GM23248 (cell line): ENCODE results near the gene FNDC3B. TPM values are rescaled to one million over a fixed set of nuclear protein-coding genes. Genes with fewer than 3 reads are reported as not detected.
A peak's percentile ranks its signal among the peaks of the same experiment; 100 is the strongest.
"Not testable (repeated sequence)": the region's sequence is repeated elsewhere in the genome, so short reads cannot be mapped to it uniquely, and the experiment has no call there.

Source experiments
- DNase-seq: peaks from one replicate; pipeline ENCODE4 v3.0.0-alpha.2; 2015
- H2AFZ ChIP-seq: fragments of 200-600 bp; sonication (generic); 2 replicates; pipeline ENCODE4 v1.6.1; 2016; ENCODE audit warnings: antibody characterized with exemption
- H3F3A ChIP-seq: fragments of 200-600 bp; sonication (generic); 2 replicates; pipeline ENCODE4 v1.6.1; 2016; ENCODE audit warnings: mild to moderate bottlenecking, antibody characterized with exemption, mixed run types; ENCODE audit not compliant: insufficient read depth
- H3K27ac ChIP-seq: fragments of 200-600 bp; sonication (generic); 2 replicates; pipeline ENCODE4 v1.5.1; 2016; ENCODE audit warnings: mild to moderate bottlenecking
- H3K27me3 ChIP-seq: fragments of 200-600 bp; sonication (generic); replicated peaks from 2 replicates; pipeline ENCODE4 v1.6.1; 2016; ENCODE audit warnings: mild to moderate bottlenecking; ENCODE audit not compliant: insufficient read depth
- H3K36me3 ChIP-seq: fragments of 200-600 bp; sonication (generic); 2 replicates; pipeline ENCODE4 v1.6.1; 2016; ENCODE audit warnings: low read depth, mild to moderate bottlenecking
- H3K4me1 ChIP-seq: fragments of 200-600 bp; sonication (generic); 2 replicates; pipeline ENCODE4 v1.6.1; 2016; ENCODE audit warnings: mild to moderate bottlenecking; ENCODE audit not compliant: insufficient read depth
- H3K4me2 ChIP-seq: fragments of 200-600 bp; sonication (generic); one replicate; pipeline ENCODE4 v1.6.1; 2016; ENCODE audit warnings: mild to moderate bottlenecking; ENCODE audit not compliant: unreplicated experiment
- H3K4me3 ChIP-seq: fragments of 200-600 bp; sonication (generic); 2 replicates; pipeline ENCODE4 v1.5.1; 2016; ENCODE audit warnings: mild to moderate bottlenecking
- H3K79me2 ChIP-seq: fragments of 200-600 bp; sonication (generic); 2 replicates; pipeline ENCODE4 v1.6.1; 2016; ENCODE audit warnings: mild to moderate bottlenecking; ENCODE audit not compliant: insufficient read depth
- H3K9ac ChIP-seq: fragments of 200-600 bp; sonication (generic); 2 replicates; pipeline ENCODE4 v1.6.1; 2016; ENCODE audit warnings: mild to moderate bottlenecking
- H3K9me2 ChIP-seq: fragments of 200-600 bp; sonication (generic); 2 replicates; pipeline ENCODE4 v1.6.1; 2016; ENCODE audit warnings: mixed run types, mild to moderate bottlenecking, moderate library complexity; ENCODE audit not compliant: insufficient read depth
- H3K9me3 ChIP-seq: fragments of 200-600 bp; sonication (generic); one replicate; pipeline ENCODE4 v1.6.1; 2017; ENCODE audit warnings: low read depth
- H4K20me1 ChIP-seq: fragments of 200-600 bp; sonication (generic); 2 replicates; pipeline ENCODE4 v1.6.0; 2016; ENCODE audit not compliant: insufficient read depth
- EZH2 ChIP-seq: fragments of 200-600 bp; sonication (generic); IDR thresholded peaks from 2 replicates; pipeline ENCODE4 v1.6.1; 2018; ENCODE audit warnings: antibody characterized with exemption, mild to moderate bottlenecking; ENCODE audit not compliant: insufficient read depth, poor library complexity, severe bottlenecking
- EZH2phosphoT487 ChIP-seq: fragments of 200-600 bp; sonication (generic); IDR thresholded peaks from 2 replicates; pipeline ENCODE4 v1.6.1; 2018; ENCODE audit warnings: antibody characterized with exemption, moderate library complexity, mild to moderate bottlenecking, low read depth; ENCODE audit not compliant: insufficient read depth
- WGBS, 2 experiments: methylation state at CpG; one replicate each; pipeline ENCODE4 v1.1.6; 2015 to 2017; ENCODE audit warnings: low lambda C conversion rate in 2 of 2, low coverage in 1 of 2; ENCODE audit errors: missing lambda C conversion rate in 2 of 2; 5-methylcytosine and 5-hydroxymethylcytosine counted together
- in situ Hi-C: fragments of 300-500 bp; cut with MboI; formaldehyde crosslinking; loops from 2 replicates; pipeline ENCODE4 v1.15.0; 2020
- polyA plus RNA-seq: library from polyadenylated mRNA; unstranded; fragments of >200 nt; fragmentation: Nextera tagmentation; extraction: Ambion mirVana; gene quantifications from 2 replicates; pipeline ENCODE4 v1.2.1, GENCODE V29; 2016
- total RNA-seq: library from RNA; depleted of rRNA; stranded (reverse); fragments of >200 nt; shearing (Covaris generic); gene quantifications from 2 replicates; pipeline ENCODE4 v1.2.3, GENCODE V29; 2014

The FNDC3B gene
- total and polyA plus RNA-seq, 2 experiments from 2014 or later, result 85.5 to 123 TPM

DNA sequence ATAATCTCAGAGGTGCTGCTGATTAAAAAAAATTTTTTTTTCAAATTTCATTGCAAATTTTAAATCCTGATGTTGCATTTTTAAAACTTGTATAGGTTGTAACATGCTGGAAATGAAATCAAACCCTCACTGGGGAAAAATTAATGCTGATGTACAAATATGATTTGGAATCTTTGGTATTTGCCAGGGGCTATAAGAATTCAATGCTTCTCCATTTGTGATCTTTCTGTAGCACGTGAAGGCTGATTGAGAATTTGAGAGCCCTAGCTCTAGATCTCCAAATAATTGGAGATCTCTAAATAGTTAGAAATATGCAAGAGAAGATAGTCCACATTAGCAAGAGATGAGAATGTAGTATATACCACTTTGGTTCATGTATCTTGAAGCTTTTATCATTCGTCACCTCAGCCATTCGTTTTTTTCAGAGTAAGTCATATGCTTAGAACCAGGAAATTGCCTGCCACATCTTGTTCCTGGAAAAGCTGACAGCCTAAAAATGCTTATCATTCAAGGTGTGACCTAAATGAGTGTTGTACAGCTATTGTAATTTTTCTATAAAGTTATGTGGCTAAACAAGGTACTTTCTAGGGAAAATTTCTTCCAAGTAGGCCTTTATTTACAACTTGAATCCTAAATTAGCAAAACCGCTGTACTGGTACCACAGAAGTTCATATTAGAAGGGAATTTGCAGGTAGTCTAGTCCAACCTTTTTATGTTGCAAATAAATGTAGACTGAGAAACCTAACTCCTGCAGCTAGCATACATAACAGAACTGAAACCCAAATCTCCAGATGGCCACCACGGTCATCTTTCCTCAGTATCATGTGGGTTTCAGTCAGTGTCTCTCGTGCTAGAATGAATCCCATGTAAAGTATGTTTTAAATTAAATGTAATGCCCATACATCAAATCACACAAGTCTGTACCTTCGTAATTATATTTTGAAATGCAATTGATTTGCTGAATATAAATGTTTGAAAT lies 48.5 kb downstream of the FNDC3B start:
- Histone ChIP-seq H4K20me1 (0 out of 2 replicates have a peak, but pooled peaks cover 4% of the 10 kb centered on the region), H3K36me3 (0 out of 2 replicates have a peak, but pooled peaks cover 9% of the 10 kb centered on the region), H3K27me3 (no peaks in the 10 kb centered on the region), H3K9me2 (no peaks in the 10 kb centered on the region), H3K9ac (peak overlapping the region; percentile 28), H3K9me3 (no peaks in the 10 kb centered on the region), H3K4me3 (peak overlapping the region; percentile 24; the same call in 1 of the 2 replicates), H3K4me2 (peak overlapping the region; percentile 67), H3K79me2 (peaks cover 100% of the 10 kb centered on the region), H2AFZ (no peak overlapping the region), H3K4me1 (peaks cover 92% of the 10 kb centered on the region), H3K27ac (peak overlapping the region; percentile 95), H3F3A (peaks cover 91% of the 10 kb centered on the region)
- DNase-seq, result no peak
- WGBS, 2 experiments, result 66 to 72% methylated on average over 7 of the region's 7 CpGs
- TF ChIP-seq EZH2, result no peak
- no peak for TF ChIP-seq EZH2phosphoT487
- in situ Hi-C loops, result no loop called here

DNA sequence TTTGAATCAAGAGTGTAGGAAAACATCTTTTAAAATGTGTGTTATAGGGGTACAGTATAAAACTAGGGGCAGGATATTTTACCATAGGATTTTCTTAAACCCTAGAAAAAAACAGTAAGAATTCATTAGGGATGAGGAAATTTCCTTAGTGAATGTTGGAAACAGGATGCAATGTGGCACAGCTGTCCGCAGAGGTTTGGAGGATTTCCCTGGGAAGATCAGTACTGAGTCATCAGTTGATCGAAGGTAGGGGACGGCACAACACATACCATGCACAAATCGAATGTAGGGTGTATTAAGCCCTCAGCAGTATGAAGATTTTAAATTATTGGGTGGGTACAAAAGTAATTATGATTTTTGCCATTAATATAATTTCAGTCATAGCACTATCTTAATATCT lies 49.9 kb downstream of the FNDC3B start:
- Histone ChIP-seq H3K27ac (peak overlapping the region; percentile 42), H4K20me1 (0 out of 2 replicates have a peak, but pooled peaks cover 4% of the 10 kb centered on the region), H3K27me3 (no peaks in the 10 kb centered on the region), H3K4me3 (peak overlapping the region; percentile 26; the same call in 1 of the 2 replicates), H3K9me3 (no peaks in the 10 kb centered on the region), H3K36me3 (0 out of 2 replicates have a peak, but pooled peaks cover 4% of the 10 kb centered on the region), H3F3A (peaks cover 85% of the 10 kb centered on the region), H3K4me2 (peak overlapping the region; percentile 67), H3K79me2 (peaks cover 100% of the 10 kb centered on the region), H3K9me2 (no peaks in the 10 kb centered on the region), H3K4me1 (peaks cover 79% of the 10 kb centered on the region), H2AFZ (no peak overlapping the region), H3K9ac (peak overlapping the region; percentile 32; the same call in 1 of the 2 replicates)
- TF ChIP-seq EZH2 (no peak), EZH2phosphoT487 (no peak)
- peak; percentile 79 for DNase-seq
- 5 to 6% methylated on average over 4 of the region's 4 CpGs for WGBS, 2 experiments
- in situ Hi-C loops, result no loop called here

DNA sequence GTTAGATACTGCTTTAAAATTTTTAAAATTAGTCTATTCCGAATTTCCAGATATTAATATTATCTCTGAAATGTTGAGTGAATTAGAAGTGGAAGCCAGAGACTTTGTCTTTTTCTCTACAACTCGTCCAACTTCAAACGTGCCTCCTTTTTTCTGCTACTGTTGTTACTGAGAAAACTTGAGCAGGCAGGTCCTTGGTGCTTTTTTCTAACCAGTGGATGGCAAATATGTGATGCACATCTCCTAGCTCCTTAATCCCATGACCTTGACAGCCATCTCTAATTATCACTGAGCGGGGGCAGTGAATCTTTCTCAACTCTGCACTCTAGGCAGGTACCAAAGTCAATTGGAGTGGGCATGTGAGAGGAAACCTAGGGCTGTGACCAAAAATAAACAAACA lies 50.7 kb downstream of the FNDC3B start:
- Histone ChIP-seq H3K9me3 (no peaks in the 10 kb centered on the region), H3K9me2 (no peaks in the 10 kb centered on the region), H3K4me1 (peaks cover 75% of the 10 kb centered on the region), H3K4me3 (no peak overlapping the region), H2AFZ (no peak overlapping the region), H3F3A (peaks cover 85% of the 10 kb centered on the region), H3K27me3 (no peaks in the 10 kb centered on the region), H3K79me2 (peaks cover 100% of the 10 kb centered on the region), H3K4me2 (no peak overlapping the region), H3K27ac (peak overlapping the region; percentile 42), H3K36me3 (0 out of 2 replicates have a peak, but pooled peaks cover 4% of the 10 kb centered on the region), H4K20me1 (0 out of 2 replicates have a peak, but pooled peaks cover 4% of the 10 kb centered on the region), H3K9ac (no peak overlapping the region)
- no peak for DNase-seq
- WGBS, 2 experiments, result 43 to 48% methylated on average over 4 of the region's 4 CpGs
- no peak for TF ChIP-seq EZH2phosphoT487
- no peak for TF ChIP-seq EZH2
- in situ Hi-C loops, result no loop called here

DNA sequence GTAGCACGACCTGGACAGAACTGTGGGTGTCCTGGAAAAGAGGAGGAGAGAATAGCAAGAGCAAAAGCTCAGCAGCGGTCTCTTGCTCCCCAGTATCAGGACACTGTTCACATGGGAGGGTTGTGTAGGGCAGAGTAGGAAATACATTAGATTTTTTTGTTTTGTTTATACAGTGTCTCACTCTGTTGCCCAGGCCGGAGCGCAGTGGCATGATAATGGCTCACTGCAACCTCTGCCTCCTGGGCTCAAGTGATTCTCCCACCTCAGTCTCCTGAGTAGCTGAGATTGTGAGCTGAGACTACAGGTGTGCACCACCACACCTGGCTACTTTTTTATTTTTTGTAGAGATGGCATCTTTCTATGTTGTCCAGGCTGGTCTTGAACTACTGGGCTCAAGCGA lies 53.3 kb downstream of the FNDC3B start:
- Histone ChIP-seq H3K9ac (no peak overlapping the region), H3F3A (peaks cover 89% of the 10 kb centered on the region), H3K4me3 (no peak overlapping the region), H3K9me2 (no peaks in the 10 kb centered on the region), H3K4me2 (no peak overlapping the region), H3K79me2 (peaks cover 100% of the 10 kb centered on the region), H2AFZ (no peak overlapping the region), H3K27me3 (no peaks in the 10 kb centered on the region), H3K4me1 (peaks cover 75% of the 10 kb centered on the region), H3K27ac (peak overlapping the region; percentile 55), H3K36me3 (0 out of 2 replicates have a peak, but pooled peaks cover 4% of the 10 kb centered on the region), H3K9me3 (no peaks in the 10 kb centered on the region), H4K20me1 (peaks cover 21% of the 10 kb centered on the region; the same call in 1 of the 2 replicates)
- 98 to 100% methylated on average over 5 of the region's 5 CpGs for WGBS, 2 experiments
- DNase-seq, result no peak
- in situ Hi-C loops, result no loop called here
- no peak for TF ChIP-seq EZH2
- no peak for TF ChIP-seq EZH2phosphoT487

DNA sequence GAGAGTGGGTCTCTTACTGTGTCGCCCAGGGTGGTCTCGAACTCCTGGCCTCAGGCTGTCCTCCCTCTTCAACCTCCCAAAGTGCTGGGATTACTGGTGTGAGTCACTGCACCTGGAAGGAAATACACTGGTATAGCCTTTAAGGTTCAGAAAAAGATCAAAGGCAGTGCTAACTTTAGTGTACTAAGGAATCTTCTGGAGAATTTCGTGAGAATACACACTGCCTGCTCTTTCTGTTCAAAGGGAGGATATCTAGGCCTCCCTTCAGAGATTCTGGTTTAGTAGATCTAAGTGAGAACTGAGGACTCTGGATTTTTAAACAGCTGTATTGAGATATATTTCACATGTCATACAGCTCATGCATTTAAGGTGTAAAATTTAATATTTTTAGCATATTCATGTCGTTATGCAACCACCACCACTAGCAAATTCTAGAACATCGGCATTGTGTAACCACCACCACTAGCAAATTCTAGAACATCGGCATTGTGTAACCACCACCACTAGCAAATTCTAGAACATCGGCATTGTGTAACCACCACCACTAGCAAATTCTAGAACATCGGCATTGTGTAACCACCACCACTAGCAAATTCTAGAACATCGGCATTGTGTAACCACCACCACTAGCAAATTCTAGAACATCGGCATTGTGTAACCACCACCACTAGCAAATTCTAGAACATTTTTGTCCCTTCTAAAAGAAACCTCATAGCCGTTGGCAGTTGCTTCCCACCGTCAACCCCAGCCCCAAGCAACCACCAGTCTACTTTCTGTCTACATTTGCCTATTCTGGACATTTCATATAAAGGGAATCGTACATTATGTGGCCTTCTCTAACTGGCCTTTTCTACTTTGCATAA lies 54.4 kb downstream of the FNDC3B start:
- H3K9me2 ChIP-seq, H3K4me3 ChIP-seq, H2AFZ ChIP-seq, H3K36me3 ChIP-seq, in situ Hi-C loops, H3K9me3 ChIP-seq, H3K27me3 ChIP-seq, DNase-seq, H3K9ac ChIP-seq, H3K4me2 ChIP-seq: not testable (repeated sequence)
- 93 to 98% methylated on average over 10 to 13 of the region's 13 CpGs for WGBS, 2 experiments
- H3F3A ChIP-seq, result peaks cover 91% of the 10 kb centered on the region
- peaks cover 75% of the 10 kb centered on the region for H3K4me1 ChIP-seq
- H4K20me1 ChIP-seq, result peaks cover 28% of the 10 kb centered on the region; the same call in 1 of the 2 replicates
- H3K79me2 ChIP-seq, result peaks cover 100% of the 10 kb centered on the region
- H3K27ac ChIP-seq, result peak overlapping the region; percentile 54; the same call in 1 of the 2 replicates
